ENCODE results near the gene OSBPL9. TPM values are rescaled to one million over a fixed set of nuclear protein-coding genes. Genes with fewer than 3 reads are reported as not detected.

OSBPL9 gene
- polyA plus RNA-seq, 1 donor (not counting 4 experiments of a cell fraction or from before 2014, with no cell fraction given): 62.7 TPM

DNA sequence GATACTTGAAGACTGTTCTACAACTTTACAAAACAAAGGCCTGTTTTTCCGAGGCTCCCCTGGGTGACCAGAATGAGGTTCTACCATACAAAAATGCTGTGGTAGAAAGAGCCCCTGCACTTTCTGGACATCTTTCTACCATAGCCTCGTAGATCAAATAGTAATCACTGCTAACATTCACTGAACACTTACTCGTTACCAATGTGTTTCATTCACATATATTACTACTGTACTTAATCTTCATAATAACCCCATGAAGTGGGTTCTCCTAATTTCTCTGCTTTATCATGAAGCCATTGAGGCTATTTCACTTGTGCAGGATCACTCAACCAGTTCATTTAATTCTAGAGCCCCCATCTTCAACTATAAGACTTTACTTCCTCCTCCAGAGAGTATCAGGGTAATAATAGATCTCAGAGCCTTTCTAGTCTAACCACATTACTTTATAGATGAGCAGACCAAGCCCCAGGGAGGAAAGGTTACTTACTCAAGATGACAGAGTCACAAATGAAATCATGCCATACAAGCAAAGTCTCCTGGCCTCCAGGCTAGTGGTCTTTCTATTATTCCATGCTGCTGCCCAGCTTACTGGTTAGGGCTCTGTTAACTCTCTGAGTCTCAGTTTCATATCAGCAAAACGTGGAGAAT lies 46.7 kb upstream of the OSBPL9 start:
- Histone ChIP-seq H3K27me3 (ENCODE audit: control insufficient read depth, extremely low read depth, insufficient read depth, low read length) (no peaks in the 10 kb centered on the region), H3K4me1 (ENCODE audit: control insufficient read depth, extremely low read depth, insufficient read depth, low read length) (peaks cover 38% of the 10 kb centered on the region), H3K36me3 (ENCODE audit: control insufficient read depth in 2 of 2, extremely low read depth in 1 of 2, insufficient read depth in 2 of 2, low read length in 2 of 2) (no peaks in the 10 kb centered on the region), H3K9me3 (ENCODE audit: control insufficient read depth, low read depth, low read length) (no peaks in the 10 kb centered on the region), H3K9me1 (ENCODE audit: control insufficient read depth, extremely low read depth, insufficient read depth, low read length) (no peaks in the 10 kb centered on the region), H3K79me2 (ENCODE audit: control insufficient read depth, insufficient read depth, low read length) (no peaks in the 10 kb centered on the region), H3K9ac (ENCODE audit: control insufficient read depth, extremely low read depth, insufficient read depth, low read length) (peak overlapping the region; percentile 28), H3K4me3 (ENCODE audit: control insufficient read depth in 2 of 3, extremely low read depth in 1 of 3, insufficient read depth in 2 of 3, low read depth in 1 of 3, low read length in 3 of 3) (peak overlapping the region in 1 of 3 experiments; percentile 8), H3K27ac (ENCODE audit: control insufficient read depth, insufficient read depth, low read length) (peak overlapping the region; percentile 64), H3K4me2 (ENCODE audit: control insufficient read depth, extremely low read depth, insufficient read depth, low read depth, low read length) (peak overlapping the region; percentile 65), H2AFZ (ENCODE audit: control insufficient read depth, low read length) (peak overlapping the region; percentile 14), H4K20me1 (ENCODE audit: control insufficient read depth, extremely low read depth, insufficient read depth, low read length) (no peaks in the 10 kb centered on the region)
- DNase-seq (ENCODE audit: low read depth, low spot score) (no peak), FAIRE-seq (no peak)
- TF ChIP-seq EZH2 (IDR thresholded peaks at IDR 0.05; ENCODE audit: low read length): no peak
- TF ChIP-seq, protein P1, sequence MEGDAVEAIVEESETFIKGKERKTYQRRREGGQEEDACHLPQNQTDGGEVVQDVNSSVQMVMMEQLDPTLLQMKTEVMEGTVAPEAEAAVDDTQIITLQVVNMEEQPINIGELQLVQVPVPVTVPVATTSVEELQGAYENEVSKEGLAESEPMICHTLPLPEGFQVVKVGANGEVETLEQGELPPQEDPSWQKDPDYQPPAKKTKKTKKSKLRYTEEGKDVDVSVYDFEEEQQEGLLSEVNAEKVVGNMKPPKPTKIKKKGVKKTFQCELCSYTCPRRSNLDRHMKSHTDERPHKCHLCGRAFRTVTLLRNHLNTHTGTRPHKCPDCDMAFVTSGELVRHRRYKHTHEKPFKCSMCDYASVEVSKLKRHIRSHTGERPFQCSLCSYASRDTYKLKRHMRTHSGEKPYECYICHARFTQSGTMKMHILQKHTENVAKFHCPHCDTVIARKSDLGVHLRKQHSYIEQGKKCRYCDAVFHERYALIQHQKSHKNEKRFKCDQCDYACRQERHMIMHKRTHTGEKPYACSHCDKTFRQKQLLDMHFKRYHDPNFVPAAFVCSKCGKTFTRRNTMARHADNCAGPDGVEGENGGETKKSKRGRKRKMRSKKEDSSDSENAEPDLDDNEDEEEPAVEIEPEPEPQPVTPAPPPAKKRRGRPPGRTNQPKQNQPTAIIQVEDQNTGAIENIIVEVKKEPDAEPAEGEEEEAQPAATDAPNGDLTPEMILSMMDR (optimal IDR thresholded peaks at IDR 0.05 in 1 of 3, IDR thresholded peaks at IDR 0.05 in 1 of 3, conservative IDR thresholded peaks at IDR 0.05 in 1 of 3; ENCODE audit: extremely low read depth in 1 of 3, insufficient read depth in 2 of 3, low read length in 3 of 3): no peak
- dilution Hi-C loops (cut with MboI; ENCODE audit: extremely low pct_ligation_motif_present, low sequenced_read_pairs): no loop called here

DNA sequence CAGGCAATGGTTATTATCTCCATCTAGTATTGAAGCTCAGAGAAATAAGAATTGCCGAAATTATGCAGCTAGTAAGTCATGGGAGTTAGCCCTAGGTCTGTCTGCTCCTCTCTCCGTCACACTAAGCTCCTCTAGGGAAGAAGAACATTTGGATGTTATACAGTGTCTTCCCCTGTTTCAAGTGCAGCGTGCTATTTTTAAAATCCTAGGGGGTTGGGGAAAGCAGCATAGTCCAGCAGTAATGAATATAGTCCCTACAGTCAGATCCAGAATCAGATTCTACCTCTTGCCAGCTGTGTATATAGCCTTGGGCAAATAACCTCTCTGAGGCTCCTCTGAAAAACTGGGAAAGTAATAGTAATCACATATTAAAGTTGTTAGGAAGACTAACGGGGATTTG lies 44.5 kb upstream of the OSBPL9 start:
- H4K20me1 ChIP-seq (ENCODE audit: control insufficient read depth, extremely low read depth, insufficient read depth, low read length): no peaks in the 10 kb centered on the region
- dilution Hi-C loops (cut with MboI; ENCODE audit: extremely low pct_ligation_motif_present, low sequenced_read_pairs): no loop called here
- H3K9ac ChIP-seq (ENCODE audit: control insufficient read depth, extremely low read depth, insufficient read depth, low read length): no peak overlapping the region
- no peak for FAIRE-seq
- H2AFZ ChIP-seq (ENCODE audit: control insufficient read depth, low read length): no peak overlapping the region
- H3K4me2 ChIP-seq (ENCODE audit: control insufficient read depth, extremely low read depth, insufficient read depth, low read depth, low read length): no peak overlapping the region
- DNase-seq (ENCODE audit: low read depth, low spot score): no peak
- peaks cover 34% of the 10 kb centered on the region for H3K4me1 ChIP-seq (ENCODE audit: control insufficient read depth, extremely low read depth, insufficient read depth, low read length)
- no peak for TF ChIP-seq EZH2 (IDR thresholded peaks at IDR 0.05; ENCODE audit: low read length)
- TF ChIP-seq, protein P1 (optimal IDR thresholded peaks at IDR 0.05 in 1 of 3, IDR thresholded peaks at IDR 0.05 in 1 of 3, conservative IDR thresholded peaks at IDR 0.05 in 1 of 3; ENCODE audit: extremely low read depth in 1 of 3, insufficient read depth in 2 of 3, low read length in 3 of 3): no peak
- H3K36me3 ChIP-seq (ENCODE audit: control insufficient read depth in 2 of 2, extremely low read depth in 1 of 2, insufficient read depth in 2 of 2, low read length in 2 of 2): no peaks in the 10 kb centered on the region
- H3K79me2 ChIP-seq (ENCODE audit: control insufficient read depth, insufficient read depth, low read length): no peaks in the 10 kb centered on the region
- H3K4me3 ChIP-seq (ENCODE audit: control insufficient read depth in 2 of 3, extremely low read depth in 1 of 3, insufficient read depth in 2 of 3, low read depth in 1 of 3, low read length in 3 of 3): no peak overlapping the region
- no peaks in the 10 kb centered on the region for H3K27me3 ChIP-seq (ENCODE audit: control insufficient read depth, extremely low read depth, insufficient read depth, low read length)
- H3K27ac ChIP-seq (ENCODE audit: control insufficient read depth, insufficient read depth, low read length): no peak overlapping the region
- no peaks in the 10 kb centered on the region for H3K9me3 ChIP-seq (ENCODE audit: control insufficient read depth, low read depth, low read length)
- H3K9me1 ChIP-seq (ENCODE audit: control insufficient read depth, extremely low read depth, insufficient read depth, low read length): no peaks in the 10 kb centered on the region

Data from keratinocyte (primary cell).